ENCODE results near the gene HGS. TPM values are rescaled to one million over a fixed set of nuclear protein-coding genes. Genes with fewer than 3 reads are reported as not detected.

The HGS gene
- total and polyA plus RNA-seq, 2 of the 13 experiments (the other 11 are each of a cell fraction or from before 2014, with no cell fraction given) = 73.3 to 78.1 TPM

DNA sequence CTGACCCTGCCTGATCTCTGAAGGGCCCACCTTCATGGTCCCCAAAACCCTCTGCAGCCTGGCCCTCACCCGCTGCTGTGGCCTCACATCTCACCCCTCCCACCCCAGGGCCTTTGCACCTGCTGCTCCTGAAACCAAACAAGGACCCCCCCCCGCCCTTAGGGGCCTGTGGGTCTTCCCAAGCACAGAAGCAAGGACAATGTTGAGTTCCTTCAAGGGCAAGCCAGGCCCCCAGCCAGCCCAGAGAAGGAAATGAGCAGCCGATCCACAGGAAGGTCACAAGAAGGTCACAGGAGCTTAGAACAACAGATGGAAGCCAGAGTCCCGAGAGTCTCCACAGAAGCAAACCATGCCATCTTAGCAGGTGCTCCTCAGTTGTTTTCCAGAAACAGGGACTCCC is 27.0 kb upstream of the HGS start (continued):
- TF ChIP-seq ZMYM3 (CRISPR knock-in tag; IDR thresholded peaks at IDR 0.05) (peak; percentile 98), CHD4 (IDR thresholded peaks at IDR 0.05; ENCODE audit: borderline replicate concordance, low read length) (peak; percentile 43; the same call in 1 of the 2 replicates)

DNA sequence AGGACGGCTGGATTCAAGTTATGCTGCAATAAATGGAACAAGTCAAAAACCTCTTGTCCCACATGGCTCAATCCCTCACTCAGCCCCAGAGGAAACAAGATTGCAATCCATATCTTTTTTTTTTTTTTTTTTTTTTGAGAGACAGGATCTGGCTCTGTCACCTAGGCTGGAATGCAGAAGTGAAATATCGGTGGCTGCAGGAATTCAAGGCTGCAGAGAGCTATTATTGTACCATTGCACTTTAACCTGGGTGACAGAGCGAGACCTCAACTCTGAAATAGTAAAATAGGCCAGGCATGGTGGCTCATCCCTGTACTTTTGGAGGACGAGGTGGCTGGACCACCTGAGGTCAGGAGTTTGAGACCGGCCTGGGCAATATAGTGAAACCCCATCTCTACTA is 24.8 kb upstream of the HGS start:
- Histone ChIP-seq H3K9me3 (ENCODE audit: low read length) (no peaks in the 10 kb centered on the region), H3K4me2 (ENCODE audit: low read depth, low read length) (peak overlapping the region; percentile 65), H3K27ac (ENCODE audit: extremely low read length, insufficient read depth, low read length) (peak overlapping the region; percentile 56), H3K4me3 (replicated peaks in 1 of 3; ENCODE audit: insufficient read depth in 1 of 3, low read depth in 2 of 3, low read length in 3 of 3) (no peak overlapping the region; a peak in 1 of 6 replicates), H4K20me1 (ENCODE audit: insufficient read depth, low read length) (no peaks in the 10 kb centered on the region), H2AFZ (ENCODE audit: low read length) (peak overlapping the region; percentile 39), H3K36me3 (replicated peaks in 1 of 2; ENCODE audit: control insufficient read depth in 1 of 2, insufficient read depth in 2 of 2, low read length in 2 of 2) (no peaks in the 10 kb centered on the region), H3K79me2 (ENCODE audit: insufficient read depth, low read length) (no peaks in the 10 kb centered on the region), H3K27me3 (ENCODE audit: control insufficient read depth in 1 of 2, insufficient read depth in 2 of 2, low read length in 2 of 2) (peaks cover 0 to 17% of the 10 kb centered on the region in 2 experiments; a peak in 3 of 5 replicates), H3K4me1 (ENCODE audit: insufficient read depth, low read length) (peaks cover 53% of the 10 kb centered on the region), H3K9ac (ENCODE audit: insufficient read depth, low read depth, low read length) (no peak overlapping the region)
- in situ Hi-C loops (cut with HindIII; ENCODE audit: extremely low pct_ligation_motif_present, low pct_unique_long_range_greater_than_20kb) (no loop called here), intact Hi-C loops (cut with micrococcal nuclease; ENCODE audit: unreplicated experiment) (no loop called here)
- 17% methylated on average over 5 of the region's 5 CpGs for WGBS (ENCODE audit: low lambda C conversion rate)
- no TSS peak for BruUV-seq (replicated peaks)
- POLR2A ChIA-PET = interaction anchor here (0.6 to 1.3 kb wide), 7 partner anchors 8 to 1113 kb away, joined by 3 to 6 read pairs (median 3); partner anchors contain the start of genes ARL16, FAAP100 and HGS
- ATAC-seq (peak; percentile 70), FAIRE-seq (peak; percentile 93), DNase-seq (ENCODE audit: low spot score) (peak; percentile 88)
- CTCF ChIA-PET (ENCODE audit: low intra/inter-chr PET ratio, low total read pairs) = no interaction called here
- TF ChIP-seq, protein P1, sequence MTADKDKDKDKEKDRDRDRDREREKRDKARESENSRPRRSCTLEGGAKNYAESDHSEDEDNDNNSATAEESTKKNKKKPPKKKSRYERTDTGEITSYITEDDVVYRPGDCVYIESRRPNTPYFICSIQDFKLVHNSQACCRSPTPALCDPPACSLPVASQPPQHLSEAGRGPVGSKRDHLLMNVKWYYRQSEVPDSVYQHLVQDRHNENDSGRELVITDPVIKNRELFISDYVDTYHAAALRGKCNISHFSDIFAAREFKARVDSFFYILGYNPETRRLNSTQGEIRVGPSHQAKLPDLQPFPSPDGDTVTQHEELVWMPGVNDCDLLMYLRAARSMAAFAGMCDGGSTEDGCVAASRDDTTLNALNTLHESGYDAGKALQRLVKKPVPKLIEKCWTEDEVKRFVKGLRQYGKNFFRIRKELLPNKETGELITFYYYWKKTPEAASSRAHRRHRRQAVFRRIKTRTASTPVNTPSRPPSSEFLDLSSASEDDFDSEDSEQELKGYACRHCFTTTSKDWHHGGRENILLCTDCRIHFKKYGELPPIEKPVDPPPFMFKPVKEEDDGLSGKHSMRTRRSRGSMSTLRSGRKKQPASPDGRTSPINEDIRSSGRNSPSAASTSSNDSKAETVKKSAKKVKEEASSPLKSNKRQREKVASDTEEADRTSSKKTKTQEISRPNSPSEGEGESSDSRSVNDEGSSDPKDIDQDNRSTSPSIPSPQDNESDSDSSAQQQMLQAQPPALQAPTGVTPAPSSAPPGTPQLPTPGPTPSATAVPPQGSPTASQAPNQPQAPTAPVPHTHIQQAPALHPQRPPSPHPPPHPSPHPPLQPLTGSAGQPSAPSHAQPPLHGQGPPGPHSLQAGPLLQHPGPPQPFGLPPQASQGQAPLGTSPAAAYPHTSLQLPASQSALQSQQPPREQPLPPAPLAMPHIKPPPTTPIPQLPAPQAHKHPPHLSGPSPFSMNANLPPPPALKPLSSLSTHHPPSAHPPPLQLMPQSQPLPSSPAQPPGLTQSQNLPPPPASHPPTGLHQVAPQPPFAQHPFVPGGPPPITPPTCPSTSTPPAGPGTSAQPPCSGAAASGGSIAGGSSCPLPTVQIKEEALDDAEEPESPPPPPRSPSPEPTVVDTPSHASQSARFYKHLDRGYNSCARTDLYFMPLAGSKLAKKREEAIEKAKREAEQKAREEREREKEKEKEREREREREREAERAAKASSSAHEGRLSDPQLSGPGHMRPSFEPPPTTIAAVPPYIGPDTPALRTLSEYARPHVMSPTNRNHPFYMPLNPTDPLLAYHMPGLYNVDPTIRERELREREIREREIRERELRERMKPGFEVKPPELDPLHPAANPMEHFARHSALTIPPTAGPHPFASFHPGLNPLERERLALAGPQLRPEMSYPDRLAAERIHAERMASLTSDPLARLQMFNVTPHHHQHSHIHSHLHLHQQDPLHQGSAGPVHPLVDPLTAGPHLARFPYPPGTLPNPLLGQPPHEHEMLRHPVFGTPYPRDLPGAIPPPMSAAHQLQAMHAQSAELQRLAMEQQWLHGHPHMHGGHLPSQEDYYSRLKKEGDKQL (CRISPR knock-in tag; IDR thresholded peaks at IDR 0.05; ENCODE audit: low read depth) = no peak
- TF ChIP-seq SOX6 (IDR thresholded peaks at IDR 0.05) (no peak), SOX6 (CRISPR knock-in tag; IDR thresholded peaks at IDR 0.05) (0 out of 2 replicates have a peak, but pooled peaks have one; percentile 15), KDM6A (CRISPR knock-in tag; IDR thresholded peaks at IDR 0.05; ENCODE audit: low read depth) (0 out of 2 replicates have a peak, but pooled peaks have one; percentile 22), GATAD1 (CRISPR knock-in tag; IDR thresholded peaks at IDR 0.05) (no peak), NR2F6 (IDR thresholded peaks at IDR 0.05) (no peak), NR2F6 (CRISPR knock-in tag; IDR thresholded peaks at IDR 0.05) (0 out of 2 replicates have a peak, but pooled peaks have one; percentile 27), ZNF263 (CRISPR knock-in tag; IDR thresholded peaks at IDR 0.05) (peak; percentile 44; the same call in 1 of the 2 replicates)
- TF ChIP-seq, protein P2, sequence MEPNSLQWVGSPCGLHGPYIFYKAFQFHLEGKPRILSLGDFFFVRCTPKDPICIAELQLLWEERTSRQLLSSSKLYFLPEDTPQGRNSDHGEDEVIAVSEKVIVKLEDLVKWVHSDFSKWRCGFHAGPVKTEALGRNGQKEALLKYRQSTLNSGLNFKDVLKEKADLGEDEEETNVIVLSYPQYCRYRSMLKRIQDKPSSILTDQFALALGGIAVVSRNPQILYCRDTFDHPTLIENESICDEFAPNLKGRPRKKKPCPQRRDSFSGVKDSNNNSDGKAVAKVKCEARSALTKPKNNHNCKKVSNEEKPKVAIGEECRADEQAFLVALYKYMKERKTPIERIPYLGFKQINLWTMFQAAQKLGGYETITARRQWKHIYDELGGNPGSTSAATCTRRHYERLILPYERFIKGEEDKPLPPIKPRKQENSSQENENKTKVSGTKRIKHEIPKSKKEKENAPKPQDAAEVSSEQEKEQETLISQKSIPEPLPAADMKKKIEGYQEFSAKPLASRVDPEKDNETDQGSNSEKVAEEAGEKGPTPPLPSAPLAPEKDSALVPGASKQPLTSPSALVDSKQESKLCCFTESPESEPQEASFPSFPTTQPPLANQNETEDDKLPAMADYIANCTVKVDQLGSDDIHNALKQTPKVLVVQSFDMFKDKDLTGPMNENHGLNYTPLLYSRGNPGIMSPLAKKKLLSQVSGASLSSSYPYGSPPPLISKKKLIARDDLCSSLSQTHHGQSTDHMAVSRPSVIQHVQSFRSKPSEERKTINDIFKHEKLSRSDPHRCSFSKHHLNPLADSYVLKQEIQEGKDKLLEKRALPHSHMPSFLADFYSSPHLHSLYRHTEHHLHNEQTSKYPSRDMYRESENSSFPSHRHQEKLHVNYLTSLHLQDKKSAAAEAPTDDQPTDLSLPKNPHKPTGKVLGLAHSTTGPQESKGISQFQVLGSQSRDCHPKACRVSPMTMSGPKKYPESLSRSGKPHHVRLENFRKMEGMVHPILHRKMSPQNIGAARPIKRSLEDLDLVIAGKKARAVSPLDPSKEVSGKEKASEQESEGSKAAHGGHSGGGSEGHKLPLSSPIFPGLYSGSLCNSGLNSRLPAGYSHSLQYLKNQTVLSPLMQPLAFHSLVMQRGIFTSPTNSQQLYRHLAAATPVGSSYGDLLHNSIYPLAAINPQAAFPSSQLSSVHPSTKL (CRISPR knock-in tag; IDR thresholded peaks at IDR 0.05) = peak; percentile 55; the same call in 1 of the 2 replicates
